HL-60 (cell line): ENCODE measurements around the gene CASKIN2.

Experiments
- POLR2AphosphoS5 ChIP-seq: IDR thresholded peaks from 2 replicates; pipeline ENCODE4 v1.6.1; 2012; ENCODE audit warnings: low read depth
- TF ChIP-seq, protein P1 (sequence below): IDR thresholded peaks from one replicate; pipeline ENCODE4 v1.5.1; 2011; ENCODE audit warnings: low read length, control low read depth, inconsistent platforms; ENCODE audit not compliant: insufficient read depth

DNA sequence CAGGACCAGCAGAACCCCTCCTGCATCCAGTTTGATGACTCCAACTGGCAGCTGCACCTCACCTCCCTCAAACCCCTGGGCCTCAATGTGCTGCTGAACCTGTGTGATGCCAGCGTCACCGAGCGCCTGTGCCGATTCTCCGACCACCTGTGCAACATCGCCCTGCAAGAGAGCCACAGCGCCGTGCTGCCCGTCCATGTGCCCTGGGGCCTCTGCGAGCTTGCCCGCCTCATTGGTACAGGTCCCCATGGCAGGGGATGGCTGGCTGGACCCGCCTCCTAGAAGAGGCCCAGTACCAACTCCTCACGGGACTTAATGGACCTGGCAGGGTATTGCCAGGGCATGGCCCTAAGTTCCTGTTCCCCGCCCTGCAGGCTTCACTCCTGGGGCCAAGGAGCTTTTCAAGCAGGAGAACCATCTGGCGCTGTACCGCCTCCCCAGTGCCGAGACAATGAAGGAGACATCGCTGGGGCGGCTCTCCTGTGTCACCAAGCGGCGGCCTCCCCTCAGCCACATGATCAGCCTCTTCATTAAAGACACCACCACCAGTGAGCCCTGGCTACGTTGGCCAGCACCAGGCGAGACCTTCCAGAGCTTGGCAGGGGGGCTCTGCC, 22.7 kb downstream of the CASKIN2 start:
- TF ChIP-seq, protein P1, sequence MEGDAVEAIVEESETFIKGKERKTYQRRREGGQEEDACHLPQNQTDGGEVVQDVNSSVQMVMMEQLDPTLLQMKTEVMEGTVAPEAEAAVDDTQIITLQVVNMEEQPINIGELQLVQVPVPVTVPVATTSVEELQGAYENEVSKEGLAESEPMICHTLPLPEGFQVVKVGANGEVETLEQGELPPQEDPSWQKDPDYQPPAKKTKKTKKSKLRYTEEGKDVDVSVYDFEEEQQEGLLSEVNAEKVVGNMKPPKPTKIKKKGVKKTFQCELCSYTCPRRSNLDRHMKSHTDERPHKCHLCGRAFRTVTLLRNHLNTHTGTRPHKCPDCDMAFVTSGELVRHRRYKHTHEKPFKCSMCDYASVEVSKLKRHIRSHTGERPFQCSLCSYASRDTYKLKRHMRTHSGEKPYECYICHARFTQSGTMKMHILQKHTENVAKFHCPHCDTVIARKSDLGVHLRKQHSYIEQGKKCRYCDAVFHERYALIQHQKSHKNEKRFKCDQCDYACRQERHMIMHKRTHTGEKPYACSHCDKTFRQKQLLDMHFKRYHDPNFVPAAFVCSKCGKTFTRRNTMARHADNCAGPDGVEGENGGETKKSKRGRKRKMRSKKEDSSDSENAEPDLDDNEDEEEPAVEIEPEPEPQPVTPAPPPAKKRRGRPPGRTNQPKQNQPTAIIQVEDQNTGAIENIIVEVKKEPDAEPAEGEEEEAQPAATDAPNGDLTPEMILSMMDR: no peak
- no peak for TF ChIP-seq POLR2AphosphoS5
